ENCODE data around the gene KDM4C.

Gene KDM4C

GRCh38 chr9:7206221-7206758 lies 448.5 kb downstream of the KDM4C start:
- TF ChIP-seq CTCF (IDR thresholded peaks at IDR 0.05; ENCODE audit: insufficient read depth, low read length, missing control alignments) = no peak
- H3K4me3 ChIP-seq (ENCODE audit: low read depth, low read length) = no peak overlapping the region
- no peak for DNase-seq (ENCODE audit: low read depth, low spot score)
- ChIA-PET CTCF (no interaction called here), POLR2A (no interaction called here)

GRCh38 chr9:7209016-7209715 lies 451.4 kb downstream of the KDM4C start:
- CTCF ChIA-PET = no interaction called here
- no peak for DNase-seq (ENCODE audit: low read depth, low spot score)
- TF ChIP-seq CTCF (IDR thresholded peaks at IDR 0.05; ENCODE audit: insufficient read depth, low read length, missing control alignments) = no peak

GRCh38 chr9:7209990-7210389 lies 452.2 kb downstream of the KDM4C start:
- ChIA-PET CTCF (no interaction called here), POLR2A (no interaction called here)
- DNase-seq (ENCODE audit: low read depth, low spot score) = no peak
- no peak for TF ChIP-seq CTCF (IDR thresholded peaks at IDR 0.05; ENCODE audit: insufficient read depth, low read length, missing control alignments)
- no peak overlapping the region for H3K4me3 ChIP-seq (ENCODE audit: low read depth, low read length)

More at GRCh38 chr9:7209016-7209715, 451.4 kb downstream of the KDM4C start:
- POLR2A ChIA-PET = no interaction called here
- H3K4me3 ChIP-seq (ENCODE audit: low read depth, low read length) = no peak overlapping the region

- no peak overlapping the region for H3K4me3 ChIP-seq (ENCODE audit: low read depth, low read length)
- CTCF ChIA-PET = no interaction called here
- no peak for DNase-seq (ENCODE audit: low read depth, low spot score)
- POLR2A ChIA-PET = no interaction called here
- no peak for TF ChIP-seq CTCF (IDR thresholded peaks at IDR 0.05; ENCODE audit: insufficient read depth, low read length, missing control alignments)
These were observed 453.3 kb downstream of the KDM4C start for GRCh38 chr9:7210854-7211637.

- TF ChIP-seq CTCF (IDR thresholded peaks at IDR 0.05; ENCODE audit: insufficient read depth, low read length, missing control alignments) = no peak
- CTCF ChIA-PET = no interaction called here
- H3K4me3 ChIP-seq (ENCODE audit: low read depth, low read length) = no peak overlapping the region
- no peak for DNase-seq (ENCODE audit: low read depth, low spot score)
- POLR2A ChIA-PET = no interaction called here
These were observed 453.9 kb downstream of the KDM4C start for GRCh38 chr9:7211657-7212056.

GRCh38 chr9:7212101-7212500 lies 454.3 kb downstream of the KDM4C start:
- POLR2A ChIA-PET = no interaction called here
- H3K4me3 ChIP-seq (ENCODE audit: low read depth, low read length) = no peak overlapping the region
- TF ChIP-seq CTCF (IDR thresholded peaks at IDR 0.05; ENCODE audit: insufficient read depth, low read length, missing control alignments) = no peak
- CTCF ChIA-PET = no interaction called here
- DNase-seq (ENCODE audit: low read depth, low spot score) = no peak

Measured in AG04449 (cell line).